GM19455 (cell line): ENCODE results near the gene MYH6.

Experiments used
- ATAC-seq: cut with Tn5 transposase; IDR thresholded peaks from one replicate; pipeline ENCODE4 v1.9.1; 2021; ENCODE audit not compliant: unreplicated experiment

Gene MYH6

GRCh38 chr14:23339506-23340268 is 68.4 kb downstream of the MYH6 start:
- ATAC-seq: no peak

GRCh38 chr14:23335623-23336022 is 72.5 kb downstream of the MYH6 start:
- ATAC-seq: no peak
